ENCODE results near the gene DSC1. TPM values are rescaled to one million over a fixed set of nuclear protein-coding genes. Genes with fewer than 3 reads are reported as not detected.

DSC1 gene
- total and polyA plus RNA-seq, 2 experiments from 2014 or later = not detected

DNA sequence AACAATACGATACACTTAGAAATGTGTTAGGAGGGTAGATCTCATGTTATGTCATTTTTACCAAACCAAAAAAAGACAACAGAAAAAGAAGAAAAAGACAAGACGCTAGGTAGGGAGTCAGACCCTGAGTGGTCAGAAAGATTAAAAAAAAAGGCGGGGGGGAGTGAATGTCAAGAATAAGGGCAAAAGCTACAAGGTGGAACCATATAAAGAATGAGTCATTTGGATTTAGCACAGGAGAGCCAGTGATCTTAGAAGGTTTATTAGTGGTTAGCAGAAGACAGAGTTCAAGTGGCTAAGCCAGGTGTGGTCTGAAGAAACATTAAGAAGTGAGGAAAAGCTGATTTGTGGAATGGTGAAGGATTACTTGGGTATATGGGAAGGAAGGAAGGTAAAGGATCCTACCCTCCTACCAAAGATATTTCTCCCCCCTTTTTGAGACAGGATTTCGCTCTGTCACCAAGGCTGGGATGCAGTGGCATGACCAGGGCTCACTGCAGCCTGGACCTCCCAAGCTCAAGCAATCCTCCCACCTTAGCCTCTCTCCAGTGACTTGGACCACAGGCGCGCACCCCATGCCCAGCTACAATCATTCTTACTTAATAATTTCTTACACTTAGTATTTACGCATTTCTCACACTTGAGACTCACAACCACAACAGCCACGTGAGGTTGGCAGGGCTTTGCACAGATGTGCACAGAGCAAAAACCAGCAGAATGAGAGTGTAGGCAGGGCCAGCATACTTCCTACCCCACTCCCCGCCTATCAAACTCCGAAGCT lies 63.0 kb downstream of the DSC1 start (continued):
- TF ChIP-seq, protein P1, sequence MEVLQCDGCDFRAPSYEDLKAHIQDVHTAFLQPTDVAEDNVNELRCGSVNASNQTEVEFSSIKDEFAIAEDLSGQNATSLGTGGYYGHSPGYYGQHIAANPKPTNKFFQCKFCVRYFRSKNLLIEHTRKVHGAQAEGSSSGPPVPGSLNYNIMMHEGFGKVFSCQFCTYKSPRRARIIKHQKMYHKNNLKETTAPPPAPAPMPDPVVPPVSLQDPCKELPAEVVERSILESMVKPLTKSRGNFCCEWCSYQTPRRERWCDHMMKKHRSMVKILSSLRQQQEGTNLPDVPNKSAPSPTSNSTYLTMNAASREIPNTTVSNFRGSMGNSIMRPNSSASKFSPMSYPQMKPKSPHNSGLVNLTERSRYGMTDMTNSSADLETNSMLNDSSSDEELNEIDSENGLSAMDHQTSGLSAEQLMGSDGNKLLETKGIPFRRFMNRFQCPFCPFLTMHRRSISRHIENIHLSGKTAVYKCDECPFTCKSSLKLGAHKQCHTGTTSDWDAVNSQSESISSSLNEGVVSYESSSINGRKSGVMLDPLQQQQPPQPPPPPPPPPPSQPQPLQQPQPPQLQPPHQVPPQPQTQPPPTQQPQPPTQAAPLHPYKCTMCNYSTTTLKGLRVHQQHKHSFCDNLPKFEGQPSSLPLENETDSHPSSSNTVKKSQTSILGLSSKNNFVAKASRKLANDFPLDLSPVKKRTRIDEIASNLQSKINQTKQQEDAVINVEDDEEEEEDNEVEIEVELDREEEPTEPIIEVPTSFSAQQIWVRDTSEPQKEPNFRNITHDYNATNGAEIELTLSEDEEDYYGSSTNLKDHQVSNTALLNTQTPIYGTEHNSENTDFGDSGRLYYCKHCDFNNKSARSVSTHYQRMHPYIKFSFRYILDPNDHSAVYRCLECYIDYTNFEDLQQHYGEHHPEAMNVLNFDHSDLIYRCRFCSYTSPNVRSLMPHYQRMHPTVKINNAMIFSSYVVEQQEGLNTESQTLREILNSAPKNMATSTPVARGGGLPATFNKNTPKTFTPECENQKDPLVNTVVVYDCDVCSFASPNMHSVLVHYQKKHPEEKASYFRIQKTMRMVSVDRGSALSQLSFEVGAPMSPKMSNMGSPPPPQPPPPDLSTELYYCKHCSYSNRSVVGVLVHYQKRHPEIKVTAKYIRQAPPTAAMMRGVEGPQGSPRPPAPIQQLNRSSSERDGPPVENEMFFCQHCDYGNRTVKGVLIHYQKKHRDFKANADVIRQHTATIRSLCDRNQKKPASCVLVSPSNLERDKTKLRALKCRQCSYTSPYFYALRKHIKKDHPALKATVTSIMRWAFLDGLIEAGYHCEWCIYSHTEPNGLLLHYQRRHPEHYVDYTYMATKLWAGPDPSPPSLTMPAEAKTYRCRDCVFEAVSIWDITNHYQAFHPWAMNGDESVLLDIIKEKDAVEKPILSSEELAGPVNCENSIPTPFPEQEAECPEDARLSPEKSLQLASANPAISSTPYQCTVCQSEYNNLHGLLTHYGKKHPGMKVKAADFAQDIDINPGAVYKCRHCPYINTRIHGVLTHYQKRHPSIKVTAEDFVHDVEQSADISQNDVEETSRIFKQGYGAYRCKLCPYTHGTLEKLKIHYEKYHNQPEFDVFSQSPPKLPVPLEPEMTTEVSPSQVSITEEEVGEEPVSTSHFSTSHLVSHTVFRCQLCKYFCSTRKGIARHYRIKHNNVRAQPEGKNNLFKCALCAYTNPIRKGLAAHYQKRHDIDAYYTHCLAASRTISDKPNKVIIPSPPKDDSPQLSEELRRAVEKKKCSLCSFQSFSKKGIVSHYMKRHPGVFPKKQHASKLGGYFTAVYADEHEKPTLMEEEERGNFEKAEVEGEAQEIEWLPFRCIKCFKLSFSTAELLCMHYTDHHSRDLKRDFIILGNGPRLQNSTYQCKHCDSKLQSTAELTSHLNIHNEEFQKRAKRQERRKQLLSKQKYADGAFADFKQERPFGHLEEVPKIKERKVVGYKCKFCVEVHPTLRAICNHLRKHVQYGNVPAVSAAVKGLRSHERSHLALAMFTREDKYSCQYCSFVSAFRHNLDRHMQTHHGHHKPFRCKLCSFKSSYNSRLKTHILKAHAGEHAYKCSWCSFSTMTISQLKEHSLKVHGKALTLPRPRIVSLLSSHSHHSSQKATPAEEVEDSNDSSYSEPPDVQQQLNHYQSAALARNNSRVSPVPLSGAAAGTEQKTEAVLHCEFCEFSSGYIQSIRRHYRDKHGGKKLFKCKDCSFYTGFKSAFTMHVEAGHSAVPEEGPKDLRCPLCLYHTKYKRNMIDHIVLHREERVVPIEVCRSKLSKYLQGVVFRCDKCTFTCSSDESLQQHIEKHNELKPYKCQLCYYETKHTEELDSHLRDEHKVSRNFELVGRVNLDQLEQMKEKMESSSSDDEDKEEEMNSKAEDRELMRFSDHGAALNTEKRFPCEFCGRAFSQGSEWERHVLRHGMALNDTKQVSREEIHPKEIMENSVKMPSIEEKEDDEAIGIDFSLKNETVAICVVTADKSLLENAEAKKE (CRISPR knock-in tag; IDR thresholded peaks at IDR 0.05) = no peak
- TF ChIP-seq POLR2AphosphoS5 (IDR thresholded peaks at IDR 0.05; ENCODE audit: low read depth) (no peak), CTCF (conservative IDR thresholded peaks at IDR 0.05; ENCODE audit: low read depth in 2 of 2) (no peak), STAT1 (IDR thresholded peaks at IDR 0.05; ENCODE audit: unreplicated experiment) (no peak), EZH2phosphoT487 (IDR thresholded peaks at IDR 0.05; ENCODE audit: unreplicated experiment) (no peak)

DNA sequence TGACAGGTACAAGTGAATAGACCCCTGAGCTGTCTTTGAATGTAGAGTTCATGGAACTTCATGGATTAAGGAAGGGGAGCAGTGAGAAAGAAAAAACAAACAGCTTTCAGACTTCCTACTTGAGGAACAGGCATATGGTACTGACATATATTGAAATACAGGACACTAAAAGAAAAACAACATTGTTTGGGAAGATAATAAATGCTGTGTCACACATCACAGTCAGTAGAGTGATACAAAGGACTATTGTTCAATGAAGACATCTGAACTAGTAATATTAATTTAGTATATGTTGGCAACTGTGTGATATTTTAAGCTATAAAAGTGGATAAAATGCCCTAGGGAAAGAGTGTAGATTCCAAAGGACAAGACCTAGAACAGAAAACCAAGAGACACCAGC lies 63.8 kb downstream of the DSC1 start:
- Mint-ChIP-seq H3K9me3 (no peaks in the 10 kb centered on the region), H3K27me3 (ENCODE audit: insufficient read depth, low read depth, poor library complexity) (peaks cover 4% of the 10 kb centered on the region), H3K36me3 (ENCODE audit: low read depth) (no peaks in the 10 kb centered on the region), H3K4me3 (no peak overlapping the region; the same call in 2 of the 3 replicates), H3K27ac (no peak overlapping the region), H3K4me1 (peaks cover 35% of the 10 kb centered on the region)
- no peak for ATAC-seq
- no peak overlapping the region for H2AFZ ChIP-seq
- H3K9me2 ChIP-seq (ENCODE audit: insufficient read depth) = no peaks in the 10 kb centered on the region
- DNase-seq (ENCODE audit: low spot score) = no peak
- TF ChIP-seq, protein P1 (CRISPR knock-in tag; IDR thresholded peaks at IDR 0.05) = no peak
- TF ChIP-seq ZNF331 (CRISPR knock-in tag; IDR thresholded peaks at IDR 0.05; ENCODE audit: low read depth) (no peak), JUNB (IDR thresholded peaks at IDR 0.05; ENCODE audit: unreplicated experiment) (no peak)
- no peak overlapping the region for H3K4me2 ChIP-seq
- no peaks in the 10 kb centered on the region for H4K20me1 ChIP-seq (replicated peaks; ENCODE audit: insufficient read depth)
- H3K4me3 ChIP-seq = no peak overlapping the region
- no peak overlapping the region for H3K27ac ChIP-seq (ENCODE audit: low read depth)
- no peaks in the 10 kb centered on the region for H3F3A ChIP-seq (replicated peaks; ENCODE audit: low read depth)
- no peaks in the 10 kb centered on the region for H3K36me3 ChIP-seq (ENCODE audit: insufficient read depth)
- H3K27me3 ChIP-seq (ENCODE audit: insufficient read depth) = peaks cover 6% of the 10 kb centered on the region; the same call in 1 of the 2 replicates
- peaks cover 20% of the 10 kb centered on the region for H3K4me1 ChIP-seq (ENCODE audit: insufficient read depth)
- H3K79me2 ChIP-seq (replicated peaks; ENCODE audit: insufficient read depth) = peaks cover 61% of the 10 kb centered on the region
